Occipital lobe (tissue), 2 donors: Measurements from ENCODE around the gene FRMD1. TPM values are rescaled to one million over a fixed set of nuclear protein-coding genes. Genes with fewer than 3 reads are reported as not detected.

Experiments used
- DNase-seq: peaks from one replicate; lab custom pipeline; 2025; lab: John Stamatoyannopoulos, UW
- total RNA-seq: library from RNA; depleted of rRNA; stranded (reverse); fragments of >200 nt; gene quantifications from one replicate; pipeline ENCODE4 v1.2.3, GENCODE V29; 2014

The FRMD1 gene
- total RNA-seq, 1 donor from 2014 or later: not detected

GRCh38 chr6:168043848-168044415 lies 35.1 kb downstream of the FRMD1 start:
- no peak for DNase-seq

GRCh38 chr6:168043193-168043847 lies 35.7 kb downstream of the FRMD1 start:
- no peak for DNase-seq

GRCh38 chr6:168042426-168043192 lies 36.4 kb downstream of the FRMD1 start:
- DNase-seq: no peak

- no peak for DNase-seq
Measured at GRCh38 chr6:168041928-168042327, 37.1 kb downstream of the FRMD1 start.

GRCh38 chr6:168040856-168041496 lies 38.0 kb downstream of the FRMD1 start:
- DNase-seq: no peak

- no peak for DNase-seq
Measured at GRCh38 chr6:168039849-168040248, 39.2 kb downstream of the FRMD1 start.

- no peak for DNase-seq
Measured at GRCh38 chr6:168039301-168039700, 39.7 kb downstream of the FRMD1 start.

- DNase-seq: no peak
Measured at GRCh38 chr6:168038576-168039140, 40.4 kb downstream of the FRMD1 start.

- DNase-seq: no peak
Measured at GRCh38 chr6:168037856-168038255, 41.2 kb downstream of the FRMD1 start.

GRCh38 chr6:168037242-168037641 lies 41.8 kb downstream of the FRMD1 start:
- no peak for DNase-seq

- no peak for DNase-seq
Measured at GRCh38 chr6:168035661-168036545, 43.1 kb downstream of the FRMD1 start.

- peak; percentile 34 for DNase-seq
Measured at GRCh38 chr6:168035098-168035660, 43.8 kb downstream of the FRMD1 start.

- DNase-seq: no peak
Measured at GRCh38 chr6:168034537-168034936, 44.5 kb downstream of the FRMD1 start.

GRCh38 chr6:168033791-168034190 lies 45.2 kb downstream of the FRMD1 start:
- no peak for DNase-seq

GRCh38 chr6:168032005-168032760 lies 46.8 kb downstream of the FRMD1 start:
- DNase-seq: no peak

GRCh38 chr6:168031411-168031971 lies 47.5 kb downstream of the FRMD1 start:
- no peak for DNase-seq

- no peak for DNase-seq
Measured at GRCh38 chr6:168030908-168031307, 48.1 kb downstream of the FRMD1 start.

GRCh38 chr6:168030218-168030746 lies 48.7 kb downstream of the FRMD1 start:
- no peak for DNase-seq
